Measurements from ENCODE around the gene IRF2. TPM values are rescaled to one million over a fixed set of nuclear protein-coding genes. Genes with fewer than 3 reads are reported as not detected.

IRF2 gene
- total RNA-seq, 1 donor from 2014 or later, result 34.0 TPM

GRCh38 chr4:184440595-184441358 lies 33.6 kb downstream of the IRF2 start:
- DNase-seq (ENCODE audit: missing footprints), result no peak
- intact Hi-C loops (cut with DNase I), result no loop called here
- ATAC-seq, result no peak

GRCh38 chr4:184439856-184440594 lies 34.3 kb downstream of the IRF2 start:
- intact Hi-C loops (cut with DNase I), result no loop called here
- peak; percentile 61 for DNase-seq (ENCODE audit: missing footprints)
- ATAC-seq, result peak; percentile 51

GRCh38 chr4:184439386-184439785 lies 35.0 kb downstream of the IRF2 start:
- intact Hi-C loops (cut with DNase I), result no loop called here
- DNase-seq (ENCODE audit: missing footprints) (no peak), ATAC-seq (no peak)

- no peak for ATAC-seq
- DNase-seq (ENCODE audit: missing footprints), result no peak
- intact Hi-C loops (cut with DNase I), result no loop called here
These were observed 36.0 kb downstream of the IRF2 start for GRCh38 chr4:184438375-184438774.

GRCh38 chr4:184437565-184438265 lies 36.6 kb downstream of the IRF2 start:
- no peak for DNase-seq (ENCODE audit: missing footprints)
- ATAC-seq, result no peak
- intact Hi-C loops (cut with DNase I), result no loop called here

- intact Hi-C loops (cut with DNase I), result no loop called here
- no peak for DNase-seq (ENCODE audit: missing footprints)
These were observed 39.8 kb downstream of the IRF2 start for GRCh38 chr4:184434501-184435066.

GRCh38 chr4:184434021-184434420 lies 40.3 kb downstream of the IRF2 start:
- DNase-seq (ENCODE audit: missing footprints) (no peak), ATAC-seq (no peak)
- intact Hi-C loops (cut with DNase I), result no loop called here

More at GRCh38 chr4:184434501-184435066, 39.8 kb downstream of the IRF2 start:
- no peak for ATAC-seq

GRCh38 chr4:184433258-184433892 lies 41.0 kb downstream of the IRF2 start:
- intact Hi-C loops (cut with DNase I), result no loop called here
- no peak for ATAC-seq
- no peak for DNase-seq (ENCODE audit: missing footprints)

- no peak for DNase-seq (ENCODE audit: missing footprints)
These were observed 42.0 kb downstream of the IRF2 start for GRCh38 chr4:184432127-184432922.

GRCh38 chr4:184430163-184430562 lies 44.2 kb downstream of the IRF2 start:
- no peak for DNase-seq (ENCODE audit: missing footprints)
- ATAC-seq, result no peak
- intact Hi-C loops (cut with DNase I), result no loop called here

More at GRCh38 chr4:184432127-184432922, 42.0 kb downstream of the IRF2 start:
- ATAC-seq, result peak; percentile 42
- intact Hi-C loops (cut with DNase I), result no loop called here

GRCh38 chr4:184428787-184429186 lies 45.6 kb downstream of the IRF2 start:
- ATAC-seq (no peak), DNase-seq (ENCODE audit: missing footprints) (no peak)

GRCh38 chr4:184427687-184428086 lies 46.7 kb downstream of the IRF2 start:
- ATAC-seq (no peak), DNase-seq (ENCODE audit: missing footprints) (no peak)
- intact Hi-C loops (cut with DNase I), result no loop called here

More at GRCh38 chr4:184428787-184429186, 45.6 kb downstream of the IRF2 start:
- intact Hi-C loops (cut with DNase I), result no loop called here

- DNase-seq (ENCODE audit: missing footprints) (no peak), ATAC-seq (no peak)
- intact Hi-C loops (cut with DNase I), result no loop called here
These were observed 47.3 kb downstream of the IRF2 start for GRCh38 chr4:184427093-184427492.

GRCh38 chr4:184424993-184425758 lies 49.2 kb downstream of the IRF2 start:
- intact Hi-C loops (cut with DNase I), result loop anchor here (1.0 kb wide), 1 partner anchor 39 kb away; no protein-coding TSS in a partner anchor
- no peak for DNase-seq (ENCODE audit: missing footprints)
- ATAC-seq, result peak; percentile 43

GRCh38 chr4:184424279-184424678 lies 50.1 kb downstream of the IRF2 start:
- intact Hi-C loops (cut with DNase I), result loop anchor here (1.0 kb wide), 1 partner anchor 40 kb away; no protein-coding TSS in a partner anchor
- no peak for ATAC-seq

GRCh38 chr4:184423003-184423686 lies 51.2 kb downstream of the IRF2 start:
- intact Hi-C loops (cut with DNase I), result no loop called here
- no peak for ATAC-seq

More at GRCh38 chr4:184424279-184424678, 50.1 kb downstream of the IRF2 start:
- no peak for DNase-seq (ENCODE audit: missing footprints)

GRCh38 chr4:184422378-184422777 lies 52.0 kb downstream of the IRF2 start:
- intact Hi-C loops (cut with DNase I), result no loop called here
- no peak for DNase-seq (ENCODE audit: missing footprints)
- no peak for ATAC-seq

More at GRCh38 chr4:184423003-184423686, 51.2 kb downstream of the IRF2 start:
- DNase-seq (ENCODE audit: missing footprints), result no peak
